Measurements from ENCODE around the gene ABCD2. TPM values are rescaled to one million over a fixed set of nuclear protein-coding genes. Genes with fewer than 3 reads are reported as not detected.

ABCD2 gene
- total RNA-seq, 1 donor from 2014 or later, result under 0.01 TPM

GRCh38 chr12:39574785-39575497 is 44.7 kb downstream of the ABCD2 start:
- Histone ChIP-seq H3K36me3 (no peaks in the 10 kb centered on the region), H3K4me1 (no peaks in the 10 kb centered on the region), H3K27ac (no peak overlapping the region), H3K4me3 (no peak overlapping the region), H3K27me3 (no peaks in the 10 kb centered on the region), H3K9me3 (no peaks in the 10 kb centered on the region)
- DNase-seq (ENCODE audit: low spot score in 2 of 2), result no peak
- intact Hi-C loops (cut with DNase I), result no loop called here
- no peak for TF ChIP-seq CTCF (IDR thresholded peaks at IDR 0.05)

GRCh38 chr12:39574378-39574777 is 45.2 kb downstream of the ABCD2 start:
- Histone ChIP-seq H3K4me3 (no peak overlapping the region), H3K36me3 (no peaks in the 10 kb centered on the region), H3K27ac (no peak overlapping the region), H3K4me1 (no peaks in the 10 kb centered on the region), H3K9me3 (peaks cover 1 to 2% of the 10 kb centered on the region in 2 donors), H3K27me3 (no peaks in the 10 kb centered on the region)
- no peak for TF ChIP-seq CTCF (IDR thresholded peaks at IDR 0.05)
- no peak for DNase-seq (ENCODE audit: low spot score in 2 of 2)
- intact Hi-C loops (cut with DNase I), result no loop called here

- Histone ChIP-seq H3K27ac (no peak overlapping the region), H3K27me3 (no peaks in the 10 kb centered on the region), H3K9me3 (peaks cover 5% of the 10 kb centered on the region in 2 donors), H3K36me3 (no peaks in the 10 kb centered on the region), H3K4me1 (no peaks in the 10 kb centered on the region), H3K4me3 (no peak overlapping the region)
- intact Hi-C loops (cut with DNase I), result no loop called here
- no peak for DNase-seq (ENCODE audit: low spot score in 2 of 2)
- TF ChIP-seq CTCF (IDR thresholded peaks at IDR 0.05), result no peak
Measured at GRCh38 chr12:39573971-39574370, 45.6 kb downstream of the ABCD2 start.

- Histone ChIP-seq H3K27me3 (no peaks in the 10 kb centered on the region), H3K27ac (no peak overlapping the region), H3K4me1 (no peaks in the 10 kb centered on the region), H3K36me3 (no peaks in the 10 kb centered on the region), H3K9me3 (peaks cover 8 to 9% of the 10 kb centered on the region in 2 donors), H3K4me3 (no peak overlapping the region)
- intact Hi-C loops (cut with DNase I), result no loop called here
- no peak for DNase-seq (ENCODE audit: low spot score in 2 of 2)
- no peak for TF ChIP-seq CTCF (IDR thresholded peaks at IDR 0.05)
Measured at GRCh38 chr12:39572551-39572950, 47.1 kb downstream of the ABCD2 start.

GRCh38 chr12:39571351-39571750 is 48.3 kb downstream of the ABCD2 start:
- Histone ChIP-seq H3K4me3 (no peak overlapping the region), H3K27me3 (no peaks in the 10 kb centered on the region), H3K9me3 (peaks cover 8 to 9% of the 10 kb centered on the region in 2 donors), H3K36me3 (no peaks in the 10 kb centered on the region), H3K4me1 (no peaks in the 10 kb centered on the region), H3K27ac (no peak overlapping the region)
- DNase-seq (ENCODE audit: low spot score in 2 of 2), result no peak
- TF ChIP-seq CTCF (IDR thresholded peaks at IDR 0.05), result no peak
- intact Hi-C loops (cut with DNase I), result no loop called here

Data from ascending aorta (tissue), 2 donors.